ENCODE results near the gene MSH5.

DNA sequence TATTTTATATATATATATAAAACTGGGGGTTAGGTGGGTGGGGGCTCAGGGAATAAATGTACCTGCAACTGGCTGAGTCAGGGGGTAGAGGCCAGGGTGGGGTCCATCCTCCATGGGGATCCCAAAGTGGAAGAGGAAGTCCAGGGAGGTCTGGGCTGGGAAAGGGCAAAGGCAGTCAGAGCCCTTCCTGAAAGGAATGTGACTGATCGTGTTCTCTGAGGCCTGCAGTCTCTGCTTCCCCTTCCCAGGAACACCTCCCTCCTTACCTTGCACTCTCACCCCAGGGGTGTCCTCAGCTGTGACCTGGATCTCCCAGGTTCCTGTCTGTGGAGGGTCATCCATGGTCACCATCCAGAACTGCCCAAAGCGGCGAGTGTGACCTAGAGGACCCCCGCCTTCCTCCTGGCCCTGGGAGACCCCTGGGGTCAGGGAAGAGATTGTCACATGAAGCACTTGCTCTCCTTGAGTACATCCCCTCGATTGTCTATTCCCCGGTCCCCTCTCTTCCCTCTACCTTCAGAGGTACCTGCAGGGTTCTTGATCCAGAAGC is 27.4 kb downstream of the MSH5 start:
- TF ChIP-seq, protein P1, sequence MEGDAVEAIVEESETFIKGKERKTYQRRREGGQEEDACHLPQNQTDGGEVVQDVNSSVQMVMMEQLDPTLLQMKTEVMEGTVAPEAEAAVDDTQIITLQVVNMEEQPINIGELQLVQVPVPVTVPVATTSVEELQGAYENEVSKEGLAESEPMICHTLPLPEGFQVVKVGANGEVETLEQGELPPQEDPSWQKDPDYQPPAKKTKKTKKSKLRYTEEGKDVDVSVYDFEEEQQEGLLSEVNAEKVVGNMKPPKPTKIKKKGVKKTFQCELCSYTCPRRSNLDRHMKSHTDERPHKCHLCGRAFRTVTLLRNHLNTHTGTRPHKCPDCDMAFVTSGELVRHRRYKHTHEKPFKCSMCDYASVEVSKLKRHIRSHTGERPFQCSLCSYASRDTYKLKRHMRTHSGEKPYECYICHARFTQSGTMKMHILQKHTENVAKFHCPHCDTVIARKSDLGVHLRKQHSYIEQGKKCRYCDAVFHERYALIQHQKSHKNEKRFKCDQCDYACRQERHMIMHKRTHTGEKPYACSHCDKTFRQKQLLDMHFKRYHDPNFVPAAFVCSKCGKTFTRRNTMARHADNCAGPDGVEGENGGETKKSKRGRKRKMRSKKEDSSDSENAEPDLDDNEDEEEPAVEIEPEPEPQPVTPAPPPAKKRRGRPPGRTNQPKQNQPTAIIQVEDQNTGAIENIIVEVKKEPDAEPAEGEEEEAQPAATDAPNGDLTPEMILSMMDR (IDR thresholded peaks at IDR 0.05; ENCODE audit: low read depth, low read length): no peak
- TF ChIP-seq POLR2A (IDR thresholded peaks at IDR 0.05; ENCODE audit: extremely low read depth, insufficient read length): no peak
- TF ChIP-seq, protein P2, sequence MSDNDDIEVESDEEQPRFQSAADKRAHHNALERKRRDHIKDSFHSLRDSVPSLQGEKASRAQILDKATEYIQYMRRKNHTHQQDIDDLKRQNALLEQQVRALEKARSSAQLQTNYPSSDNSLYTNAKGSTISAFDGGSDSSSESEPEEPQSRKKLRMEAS (IDR thresholded peaks at IDR 0.05; ENCODE audit: low read depth, low read length): no peak
- no peak for TF ChIP-seq MYC (IDR thresholded peaks at IDR 0.05; ENCODE audit: low read depth, low read length)

Data from NB4 (cell line).